GM19043 (cell line): ENCODE measurements around the gene CDK9.
"Not testable (repeated sequence)": the region's sequence is repeated elsewhere in the genome, so short reads cannot be mapped to it uniquely, and the experiment has no call there.

Experiments used
- ATAC-seq: cut with Tn5 transposase; IDR thresholded peaks from one replicate; pipeline ENCODE4 v1.9.1; 2021; ENCODE audit warnings: low read depth; ENCODE audit not compliant: unreplicated experiment

CDK9 gene

DNA sequence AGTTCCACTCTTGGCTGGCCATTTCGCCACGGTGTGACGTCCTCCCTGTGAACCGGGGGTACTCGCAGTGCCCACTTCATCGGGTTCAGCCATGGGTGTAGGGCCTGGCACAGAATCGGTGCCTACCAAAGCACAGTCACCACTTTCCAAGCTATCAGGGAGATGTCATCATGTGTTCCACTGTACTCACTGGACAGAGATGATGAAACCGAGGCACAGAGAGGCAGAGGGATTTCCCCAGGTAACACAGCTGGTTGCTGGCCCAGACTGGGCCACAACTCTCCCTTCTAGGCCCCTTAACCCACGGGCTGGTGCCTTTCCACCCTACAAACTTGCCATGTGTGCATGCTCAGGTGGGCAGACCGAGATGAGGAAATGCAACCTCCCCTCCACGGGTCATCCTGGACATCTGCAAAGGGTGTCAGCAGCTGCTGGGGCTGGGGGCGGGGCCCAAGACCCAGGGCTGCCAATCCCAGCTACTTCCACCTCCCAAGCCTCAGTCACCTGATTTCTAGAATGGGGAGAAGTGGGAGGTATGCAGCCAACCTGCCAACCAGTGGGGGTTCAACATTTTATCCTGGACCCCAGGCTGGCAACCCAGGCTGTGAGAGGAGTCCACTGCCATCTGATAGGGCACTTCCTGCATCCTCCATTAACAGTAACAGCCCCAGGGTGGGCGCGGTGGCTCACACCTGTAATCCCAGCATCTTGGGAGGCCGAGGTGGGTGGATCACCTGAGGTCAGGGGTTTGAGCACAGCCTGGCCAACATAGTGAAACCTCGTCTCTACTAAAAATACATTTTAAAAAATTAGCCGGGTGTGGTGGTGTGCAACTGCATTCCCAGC is 6.5 kb upstream of the CDK9 start:
- ATAC-seq: no peak

GRCh38 chr9:127780126-127780885 is 5.5 kb upstream of the CDK9 start:
- ATAC-seq: no peak

DNA sequence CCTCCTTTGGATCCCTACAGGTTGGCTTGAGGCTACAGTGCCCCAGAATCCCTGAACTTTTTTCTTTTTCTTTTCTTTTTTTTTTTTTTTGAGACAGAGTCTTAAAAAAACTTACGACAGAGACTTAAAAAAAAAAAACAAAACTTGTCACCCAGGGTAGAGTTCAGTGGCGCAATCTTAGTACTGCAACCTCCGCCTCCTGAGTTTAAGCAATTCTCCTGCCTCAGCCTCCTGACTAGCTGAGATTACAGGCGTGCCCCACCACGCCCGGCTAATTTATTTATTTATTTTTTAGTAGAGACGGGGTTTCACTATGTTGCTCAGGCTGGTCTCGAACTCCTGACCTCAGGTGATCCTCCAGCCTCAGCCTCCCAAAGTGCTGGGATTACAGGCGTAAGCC is 4.9 kb upstream of the CDK9 start:
- ATAC-seq: not testable (repeated sequence)

DNA sequence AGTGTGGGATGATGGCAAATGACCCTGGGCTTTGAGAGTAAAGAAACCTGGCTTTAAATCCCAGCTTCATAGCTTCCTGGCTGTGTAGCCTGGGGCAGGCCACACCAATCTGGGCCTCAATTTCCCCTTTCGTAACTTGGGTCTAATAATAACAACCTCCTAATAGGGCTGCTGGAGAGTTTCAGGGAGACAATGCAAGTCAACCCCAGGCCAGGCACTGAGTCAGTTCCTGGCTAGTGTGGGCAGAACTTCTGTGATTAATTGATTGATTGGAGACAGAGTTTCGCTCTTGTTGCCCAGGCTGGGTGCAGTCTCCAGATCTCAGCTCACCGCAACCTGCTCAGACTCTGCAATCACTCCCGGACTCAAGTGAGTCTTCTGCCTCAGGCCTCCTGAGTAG is 4.0 kb upstream of the CDK9 start:
- ATAC-seq: no peak

GRCh38 chr9:127783111-127784008 is 2.5 kb upstream of the CDK9 start:
- ATAC-seq: no peak

- peak; percentile 42 for ATAC-seq
Measured at GRCh38 chr9:127785023-127785932, 556 bp upstream of the CDK9 start.

DNA sequence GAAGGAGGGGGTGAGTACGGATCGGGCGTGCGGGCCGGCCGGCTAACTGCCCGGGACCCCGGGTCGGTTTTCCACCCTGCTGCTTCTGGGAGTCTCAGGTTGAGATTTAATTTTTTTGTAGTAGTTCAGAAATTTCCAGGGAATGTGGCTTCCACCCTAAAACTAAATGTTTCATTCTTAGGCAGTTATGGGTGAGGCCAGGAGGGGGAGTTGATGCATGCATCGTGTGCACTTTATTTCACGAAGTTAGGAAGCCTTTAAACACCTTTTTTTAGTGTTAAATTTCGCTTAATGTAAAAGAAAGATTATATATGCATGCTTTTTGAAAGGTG is 905 bp downstream of the CDK9 start:
- no peak for ATAC-seq

- ATAC-seq: no peak
Measured at GRCh38 chr9:127788337-127789011, 2.6 kb downstream of the CDK9 start.

- ATAC-seq: no peak
Measured at GRCh38 chr9:127789179-127789578, 3.3 kb downstream of the CDK9 start.

GRCh38 chr9:127790094-127790855 is 4.4 kb downstream of the CDK9 start:
- no peak for ATAC-seq

DNA sequence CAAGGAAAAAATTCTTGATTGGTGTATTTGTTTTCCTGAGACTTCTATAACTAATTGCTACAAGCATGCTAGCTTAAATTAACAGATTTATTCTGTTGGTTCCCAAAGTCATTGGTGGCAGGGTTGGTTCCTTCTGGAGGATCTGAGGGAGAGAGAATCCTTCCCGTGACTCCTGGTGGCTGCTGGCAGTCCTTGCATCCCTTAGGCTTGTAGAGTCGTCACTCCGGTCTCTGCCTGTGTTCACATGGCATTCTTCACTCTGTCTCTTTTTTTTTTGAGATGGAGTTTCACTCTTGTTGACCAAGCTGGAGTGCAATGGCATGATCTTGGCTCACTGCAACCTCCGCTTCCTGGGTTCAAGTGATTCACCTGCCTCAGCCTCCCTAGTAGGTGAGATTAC is 5.3 kb downstream of the CDK9 start:
- no peak for ATAC-seq

- ATAC-seq: no peak
Measured at GRCh38 chr9:127792417-127793031, 6.7 kb downstream of the CDK9 start.

DNA sequence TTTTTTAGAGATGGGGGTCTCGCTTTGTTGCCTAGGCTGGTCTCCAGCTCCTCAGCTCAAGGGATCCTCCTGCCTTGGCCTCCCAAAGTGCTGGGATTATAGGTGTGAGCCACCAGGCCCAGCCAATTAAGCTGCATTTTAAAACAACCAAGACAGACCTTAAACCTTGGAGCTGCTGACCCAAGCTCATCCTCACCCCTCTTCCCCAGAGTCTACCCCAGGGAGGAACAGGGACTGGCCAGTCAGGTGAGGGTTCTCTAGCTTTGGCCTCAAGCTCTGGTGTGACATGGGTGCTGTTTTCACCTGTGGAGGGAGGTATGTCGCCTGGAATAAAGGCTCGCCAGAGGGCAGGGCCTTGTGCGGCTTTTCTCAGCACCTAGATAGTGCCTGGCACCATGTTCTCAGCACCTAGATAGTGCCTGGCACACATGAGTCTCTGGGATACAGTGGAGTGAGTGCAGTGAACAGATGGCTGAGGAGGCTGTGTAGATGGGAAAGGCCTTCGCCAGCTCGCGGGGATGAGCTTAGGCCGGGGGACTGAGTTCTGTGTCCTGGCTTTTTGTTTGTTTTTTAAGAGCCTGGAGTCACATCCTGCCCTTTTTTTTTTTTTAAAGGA is 7.4 kb downstream of the CDK9 start:
- no peak for ATAC-seq

DNA sequence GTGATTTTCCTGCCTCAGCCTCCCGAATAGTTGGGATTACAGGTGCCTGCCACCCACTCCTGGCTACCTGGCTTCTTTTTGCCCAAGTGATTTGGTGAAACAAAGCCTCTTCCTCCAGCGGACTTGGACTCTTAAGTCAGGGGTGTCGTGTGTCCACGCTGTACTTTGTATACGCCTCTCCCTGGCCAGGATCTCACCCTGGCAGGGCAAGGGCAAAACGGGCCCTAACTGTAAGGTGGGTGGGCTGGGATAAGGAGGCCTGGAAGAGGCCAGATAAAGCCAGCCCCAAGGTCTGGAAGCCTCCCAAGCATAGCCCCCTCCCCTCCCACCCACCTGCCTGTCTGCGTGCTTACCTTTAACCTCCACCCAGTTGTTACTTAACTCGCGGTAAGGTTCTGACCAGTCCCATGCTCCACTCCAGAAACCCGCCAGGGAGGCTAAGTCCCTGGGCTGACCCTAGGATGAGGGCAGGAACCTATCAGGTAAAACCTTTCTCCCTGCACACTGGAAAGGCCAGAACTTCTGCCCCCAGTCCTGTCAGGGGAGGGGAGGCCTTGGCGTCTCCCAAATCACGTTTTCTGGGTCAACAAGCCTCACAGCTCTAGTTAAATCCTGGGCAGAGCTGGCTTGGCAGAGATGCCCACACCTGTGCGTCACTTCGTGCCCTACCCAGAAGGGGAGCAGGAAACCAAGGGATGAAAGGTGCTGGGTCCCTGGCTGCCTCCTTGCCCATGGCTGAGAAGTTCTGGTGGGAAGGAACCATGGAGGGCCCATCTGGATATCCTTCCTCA is 8.4 kb downstream of the CDK9 start:
- no peak for ATAC-seq

- ATAC-seq: no peak
Measured at GRCh38 chr9:127796225-127796813, 10.5 kb downstream of the CDK9 start.

- no peak for ATAC-seq
Measured at GRCh38 chr9:127796852-127797370, 11.1 kb downstream of the CDK9 start.
